ENCODE measurements around the gene SLC7A4.
"Not testable (repeated sequence)": the region's sequence is repeated elsewhere in the genome, so short reads cannot be mapped to it uniquely, and the experiment has no call there.

Gene SLC7A4

DNA sequence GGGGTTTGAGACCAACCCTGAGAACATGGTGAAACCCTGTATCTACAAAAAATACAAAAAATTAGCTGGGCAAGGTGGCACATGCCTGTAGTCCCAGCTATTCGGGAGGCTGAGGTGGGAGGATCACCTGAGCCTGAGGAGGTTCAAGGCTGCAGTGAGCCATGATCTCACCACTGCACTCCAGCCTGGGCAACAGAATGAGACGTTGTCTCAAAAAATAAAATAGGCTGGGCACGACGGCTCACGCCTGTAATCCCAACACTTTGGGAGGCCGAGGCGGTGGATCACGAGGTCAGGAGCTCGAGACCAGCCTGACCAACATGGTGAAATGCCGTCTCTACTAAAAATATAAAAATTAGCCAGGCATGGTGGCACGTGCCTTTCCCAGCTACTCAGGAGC is 32.1 kb upstream of the SLC7A4 start:
- not testable (repeated sequence) for DNase-seq

DNA sequence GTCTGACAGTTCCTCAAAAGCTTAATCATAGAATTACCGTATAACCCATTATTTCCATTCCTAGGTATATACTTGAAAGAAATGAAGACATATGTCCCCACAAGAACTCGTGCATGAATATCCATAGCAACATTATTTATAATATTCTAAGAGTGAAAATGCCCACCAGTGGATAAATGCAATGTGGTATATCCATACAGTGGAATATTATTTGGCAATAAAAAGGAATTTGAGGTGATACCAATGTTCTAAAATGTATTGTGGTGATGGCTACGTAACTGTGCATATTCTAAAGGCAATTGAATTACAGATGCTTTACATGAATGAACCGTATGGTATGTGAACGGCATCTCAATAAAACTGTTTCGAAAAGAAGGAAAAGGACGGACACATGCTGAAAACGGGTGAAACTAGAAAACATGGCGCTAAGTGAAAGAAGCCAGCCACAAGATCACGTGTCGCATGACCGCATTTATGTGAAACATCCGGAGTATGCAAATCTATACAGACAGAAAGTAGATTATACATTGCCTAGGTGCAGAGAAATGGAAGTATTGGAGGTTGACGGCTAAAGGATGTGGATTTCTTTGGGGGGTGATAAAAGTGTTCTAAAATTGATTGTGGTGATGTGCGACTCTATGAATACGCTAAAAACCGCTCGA is 29.4 kb upstream of the SLC7A4 start:
- DNase-seq: not testable (repeated sequence)

DNA sequence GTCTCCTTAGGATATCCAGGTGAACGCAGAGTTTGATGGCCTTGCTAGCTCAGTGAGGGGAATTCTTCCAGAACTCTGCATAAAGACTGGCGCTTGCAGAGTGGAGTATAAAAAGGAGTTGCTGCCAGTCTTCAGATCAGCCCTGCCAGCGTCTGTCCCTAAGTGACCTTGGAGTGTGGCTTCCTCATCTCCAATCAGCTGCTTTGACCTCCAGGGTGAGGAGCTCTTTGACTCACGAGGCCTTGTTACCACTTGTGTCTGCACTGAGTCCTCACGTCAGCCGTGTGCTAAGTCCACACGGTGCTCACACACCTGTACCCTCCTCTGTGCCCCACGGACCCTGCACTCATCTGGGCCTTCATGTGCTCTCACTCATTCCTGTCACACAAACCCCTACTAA is 28.0 kb upstream of the SLC7A4 start:
- not testable (repeated sequence) for DNase-seq

DNA sequence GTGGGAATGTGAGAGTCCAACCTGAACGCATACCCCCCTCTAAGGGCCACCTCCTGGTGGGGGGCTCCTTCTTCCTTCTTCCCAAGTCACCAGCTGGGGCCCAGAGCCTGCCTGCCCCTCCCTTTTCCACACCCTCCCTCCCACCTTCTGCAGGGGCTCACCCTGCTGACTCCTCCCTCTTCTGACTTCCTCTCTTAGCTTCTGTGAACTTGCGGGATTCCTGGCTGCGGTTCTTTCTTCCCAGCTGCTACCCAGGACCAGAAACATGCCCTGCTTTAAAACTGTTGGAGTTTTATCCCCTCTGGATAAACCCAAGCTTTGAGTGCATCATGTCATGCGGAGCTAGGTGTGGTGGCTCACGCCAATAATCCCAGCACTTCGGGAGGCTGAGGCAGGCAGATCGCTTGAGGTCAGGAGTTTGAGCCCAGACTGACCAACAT is 23.5 kb upstream of the SLC7A4 start:
- no peak for DNase-seq

DNA sequence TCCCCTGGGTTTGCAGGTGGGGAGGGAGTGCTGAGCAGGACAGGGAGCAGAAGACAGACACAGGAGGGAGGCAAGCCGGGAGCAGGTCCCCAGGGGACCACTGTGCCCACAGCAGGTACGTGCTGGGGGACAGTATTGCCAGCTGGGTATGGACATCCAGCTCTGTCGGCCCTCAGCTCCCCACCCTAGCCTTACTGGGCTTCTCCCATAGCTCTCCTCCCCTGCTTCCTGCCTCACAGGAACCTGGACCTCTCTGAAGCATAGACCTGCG is 23.1 kb upstream of the SLC7A4 start:
- DNase-seq: no peak

DNA sequence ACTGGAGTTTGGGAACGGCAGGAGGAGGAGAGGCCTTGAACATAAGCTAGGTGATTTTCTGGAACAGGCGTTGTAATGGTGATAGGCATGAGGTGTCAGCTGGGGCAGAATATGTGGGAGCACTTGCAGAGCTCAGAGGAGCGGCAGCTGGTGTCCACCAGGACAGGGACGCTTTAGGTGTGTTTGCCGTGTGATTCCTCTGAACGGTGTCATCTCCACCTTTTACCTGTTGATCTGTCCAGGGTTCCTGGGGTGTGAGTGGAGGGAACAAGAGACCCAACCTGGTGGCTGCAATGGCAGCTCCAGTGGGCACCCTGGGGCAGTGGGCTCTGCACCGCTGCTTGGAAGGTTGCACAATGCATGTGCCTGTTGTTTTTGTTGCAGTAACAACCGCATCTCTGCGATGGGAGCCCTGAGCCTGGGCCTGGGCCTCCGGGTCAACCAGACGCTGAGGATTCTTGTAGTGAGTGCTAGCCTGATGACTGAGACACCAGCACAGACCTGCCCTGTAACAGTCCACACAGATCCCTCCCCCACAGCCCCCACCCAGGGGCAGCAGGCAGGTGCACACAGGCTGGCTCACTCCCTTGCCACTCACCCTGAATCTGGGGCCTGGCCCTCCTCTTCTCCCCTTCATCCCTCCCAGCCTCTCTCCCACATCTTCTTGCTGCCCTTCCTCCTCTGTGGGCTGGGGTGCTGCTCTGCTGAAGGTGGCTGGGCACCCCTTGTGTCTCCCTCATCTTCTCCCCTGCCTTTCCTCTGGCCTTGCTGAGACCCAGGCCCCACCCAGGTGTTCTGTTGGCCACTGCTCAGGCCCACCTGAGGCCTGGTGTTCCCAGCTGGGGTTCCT is 22.6 kb upstream of the SLC7A4 start:
- no peak for DNase-seq

DNA sequence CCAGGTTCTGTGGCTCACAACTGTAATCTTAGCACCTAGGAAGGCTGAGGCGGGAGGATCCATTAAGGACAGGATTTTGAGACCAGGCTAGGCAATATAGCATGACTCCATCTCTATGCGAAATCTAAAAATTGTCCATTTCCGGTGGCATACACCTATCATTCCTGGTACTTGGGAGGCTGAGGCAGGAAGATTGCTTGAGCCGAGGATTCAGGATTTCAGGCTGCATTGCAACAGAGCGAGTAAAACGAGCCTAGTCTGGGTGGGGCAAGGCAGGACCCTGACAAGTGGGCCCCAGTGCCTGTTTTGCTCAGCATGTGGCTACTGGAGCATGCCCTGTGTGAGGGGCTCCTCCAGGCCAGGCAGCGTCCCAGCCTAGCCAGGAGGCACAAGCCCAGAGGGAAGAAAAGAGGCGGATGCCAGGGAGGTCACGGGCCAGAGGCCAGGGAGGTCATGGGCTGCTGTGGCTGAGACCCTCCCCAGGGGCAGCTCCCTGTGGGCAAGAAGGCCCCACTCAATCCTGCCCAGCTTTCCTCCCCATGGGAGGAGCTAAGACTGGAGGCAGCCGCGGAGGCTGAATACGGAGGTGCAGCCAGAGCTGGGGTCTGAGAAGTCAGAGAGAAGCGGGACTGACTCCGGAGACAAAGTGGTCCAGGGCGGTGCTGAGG is 21.8 kb upstream of the SLC7A4 start:
- no peak for DNase-seq

DNA sequence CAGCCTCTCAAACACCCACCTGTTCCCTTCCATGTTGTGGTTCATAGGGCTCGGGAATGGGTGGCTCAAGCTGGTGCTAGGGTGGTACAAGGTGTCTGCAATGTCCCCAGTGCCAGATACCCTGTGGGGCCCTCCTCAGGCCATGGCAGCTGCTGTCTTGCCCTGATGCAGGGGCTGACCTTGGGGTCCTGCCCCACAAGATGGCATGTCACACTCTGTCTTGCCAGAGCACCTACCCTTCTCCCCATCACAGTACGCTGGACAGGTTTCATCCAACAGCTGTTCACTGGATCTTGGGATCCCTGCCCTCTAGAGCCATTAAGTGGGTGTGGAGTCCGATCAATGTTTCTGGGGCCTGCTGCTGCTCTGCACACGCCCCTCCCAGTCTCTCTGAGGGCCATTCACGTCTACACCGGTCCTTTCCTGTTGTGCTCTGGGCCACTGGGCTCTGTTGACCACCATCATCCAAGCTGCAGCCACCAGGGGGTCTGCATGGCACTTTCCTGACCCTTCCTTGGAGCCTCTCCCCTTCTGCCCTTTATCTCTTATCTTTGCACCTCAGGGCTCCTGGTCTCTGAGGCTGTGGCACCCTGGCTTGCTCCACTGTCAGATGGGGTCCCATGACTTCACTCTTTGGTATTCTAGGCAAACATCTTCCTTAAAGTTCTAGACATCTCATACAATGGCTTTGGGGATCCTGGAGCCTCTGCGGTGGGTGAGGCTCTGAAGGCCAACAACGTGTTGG is 20.5 kb upstream of the SLC7A4 start:
- DNase-seq: no peak

DNA sequence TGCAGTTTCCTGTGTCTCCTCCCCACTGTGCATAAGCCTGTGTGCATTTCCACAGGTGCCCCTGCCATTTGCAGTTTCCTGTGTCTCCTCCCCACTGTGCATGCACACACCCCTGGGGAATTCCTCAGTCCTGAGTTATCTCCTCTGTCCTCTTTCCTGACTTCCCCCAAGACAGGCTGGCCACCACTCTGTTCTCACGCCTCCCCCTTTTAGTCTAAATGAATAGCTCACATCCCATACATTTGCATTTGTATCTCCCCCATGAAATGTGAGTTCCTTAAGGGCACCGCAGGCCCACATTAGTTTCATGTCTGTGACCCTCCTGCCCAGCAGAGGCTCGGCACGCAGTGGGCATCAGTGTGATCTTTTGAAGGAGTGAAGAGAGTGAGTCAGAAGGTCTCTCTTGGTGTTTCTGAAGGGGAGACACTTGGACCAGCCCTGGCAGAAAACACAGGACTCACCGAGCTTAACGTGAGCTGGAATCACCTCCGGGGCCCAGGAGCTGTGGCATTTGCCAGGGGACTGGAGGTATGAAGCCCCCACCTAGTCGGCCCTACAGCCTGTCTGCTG is 19.6 kb upstream of the SLC7A4 start:
- DNase-seq: no peak

DNA sequence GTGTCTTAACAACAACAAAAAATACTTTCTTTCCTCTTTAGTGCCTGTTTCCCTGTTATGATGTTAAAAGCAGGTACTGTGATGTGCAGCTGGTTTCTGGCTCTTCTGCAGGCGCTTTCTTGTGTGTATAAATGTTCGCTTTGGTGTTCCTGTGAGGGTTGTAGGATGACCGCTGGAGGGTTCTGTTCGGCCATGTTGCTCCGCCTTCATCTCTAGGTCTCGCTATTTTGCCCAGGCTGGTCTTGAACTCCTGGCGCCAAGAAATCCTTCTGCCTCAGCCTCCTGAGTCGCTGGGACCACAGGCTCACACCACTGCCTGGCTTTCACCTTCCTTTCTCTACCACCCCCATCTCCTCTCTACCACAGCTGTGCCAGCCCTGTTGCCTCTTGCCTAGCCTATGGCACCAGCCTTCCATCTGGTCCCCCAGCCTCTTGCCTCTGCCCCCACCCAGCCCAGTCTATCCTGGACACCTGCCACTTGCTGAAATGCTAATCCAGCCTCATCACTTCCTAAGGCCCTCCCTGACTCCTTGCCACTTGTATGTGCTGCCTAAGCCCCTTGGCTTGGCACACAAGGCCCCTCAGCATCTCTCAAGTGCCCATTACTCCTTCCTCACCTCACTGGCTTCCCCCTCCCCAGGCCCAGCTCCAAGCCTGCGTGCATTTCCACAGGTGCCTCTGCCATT is 18.9 kb upstream of the SLC7A4 start:
- DNase-seq: no peak

DNA sequence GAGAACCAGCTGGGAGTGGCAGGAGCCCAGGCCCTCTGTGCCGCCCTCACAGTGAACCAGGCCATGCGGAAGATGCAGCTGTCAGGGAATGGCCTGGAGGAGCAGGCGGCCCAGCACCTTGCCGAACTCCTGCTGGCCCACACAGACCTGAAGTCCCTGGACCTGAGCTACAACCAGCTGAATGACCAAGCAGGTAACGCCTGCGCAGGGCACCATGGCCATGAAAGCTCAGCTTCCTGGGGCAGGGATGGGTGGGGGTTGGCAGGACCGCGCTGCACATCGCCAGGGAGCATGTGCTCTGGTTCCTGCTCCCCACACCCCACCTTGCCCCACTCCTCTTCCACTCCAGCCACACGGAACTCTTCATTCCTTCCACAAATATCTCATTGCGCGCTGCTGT is 16.6 kb upstream of the SLC7A4 start:
- DNase-seq: not testable (repeated sequence)

DNA sequence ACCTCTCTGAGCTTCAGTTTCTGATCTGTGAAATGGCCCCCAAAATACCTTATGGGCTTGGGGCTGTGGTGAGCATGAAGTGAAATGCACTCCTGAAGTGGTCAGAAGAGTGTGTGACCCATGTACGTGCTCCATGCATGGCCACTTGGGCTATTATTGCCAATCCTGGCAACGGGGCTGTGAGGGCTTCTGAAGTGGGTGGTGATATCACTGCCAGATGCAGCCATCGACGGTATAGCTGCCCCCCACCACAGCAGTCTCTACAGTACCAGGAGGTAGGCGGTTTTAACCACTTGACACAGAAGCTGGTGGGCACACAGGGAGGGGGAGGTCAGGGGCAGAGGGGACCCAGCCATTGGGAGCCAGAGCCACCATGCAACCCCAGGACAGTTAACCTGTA is 16.1 kb upstream of the SLC7A4 start:
- DNase-seq: not testable (repeated sequence)

DNA sequence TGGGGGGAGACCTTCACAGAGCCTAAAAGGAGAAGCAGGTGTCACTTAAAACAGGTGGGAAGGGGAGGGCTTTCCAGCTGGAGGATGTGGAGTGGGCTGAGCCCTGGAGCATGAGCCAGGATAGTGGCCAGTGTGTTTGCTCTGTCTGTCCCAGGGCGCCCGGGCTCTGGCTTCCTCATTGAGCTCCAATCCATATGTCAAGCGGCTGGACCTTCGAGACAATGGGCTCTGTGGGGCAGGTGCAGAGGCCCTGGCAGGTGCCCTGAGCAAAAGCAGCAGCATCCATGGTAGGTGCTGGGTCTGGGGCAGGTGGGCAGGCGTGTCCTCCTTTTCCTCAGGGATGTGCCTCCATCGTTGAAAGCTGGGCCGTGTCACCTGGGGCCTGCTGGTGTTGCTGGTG is 15.4 kb upstream of the SLC7A4 start:
- no peak for DNase-seq

DNA sequence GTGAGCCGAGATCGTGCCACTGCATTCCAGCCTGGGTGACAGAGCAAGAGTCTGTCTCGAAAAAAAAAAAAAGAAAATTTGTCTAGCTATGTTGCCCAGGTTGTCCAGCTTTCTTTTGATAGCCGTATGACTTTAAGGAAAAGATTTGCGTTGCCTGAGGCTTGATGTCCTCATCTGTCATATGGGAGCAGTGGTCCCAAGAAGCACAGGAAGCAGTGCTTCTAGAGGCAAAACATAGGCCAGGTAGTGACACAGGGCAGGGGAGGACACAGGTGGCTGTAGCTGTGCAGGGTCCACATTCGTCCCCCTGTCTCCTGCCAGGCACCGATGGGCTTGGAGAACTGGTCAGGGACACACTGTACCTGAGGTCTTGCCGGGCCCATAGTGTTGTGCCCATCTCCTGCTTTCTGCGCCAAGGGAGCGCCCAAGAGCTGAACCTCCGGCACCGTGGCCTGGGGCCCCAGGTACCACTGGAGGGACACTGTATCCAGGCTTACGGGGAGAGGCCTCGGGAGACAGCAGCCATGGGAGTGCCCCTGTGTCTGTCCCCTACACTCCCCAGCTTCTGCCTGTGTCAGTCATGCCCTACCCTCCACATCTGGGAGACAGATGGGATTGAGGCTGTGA is 14.8 kb upstream of the SLC7A4 start:
- DNase-seq: no peak

DNA sequence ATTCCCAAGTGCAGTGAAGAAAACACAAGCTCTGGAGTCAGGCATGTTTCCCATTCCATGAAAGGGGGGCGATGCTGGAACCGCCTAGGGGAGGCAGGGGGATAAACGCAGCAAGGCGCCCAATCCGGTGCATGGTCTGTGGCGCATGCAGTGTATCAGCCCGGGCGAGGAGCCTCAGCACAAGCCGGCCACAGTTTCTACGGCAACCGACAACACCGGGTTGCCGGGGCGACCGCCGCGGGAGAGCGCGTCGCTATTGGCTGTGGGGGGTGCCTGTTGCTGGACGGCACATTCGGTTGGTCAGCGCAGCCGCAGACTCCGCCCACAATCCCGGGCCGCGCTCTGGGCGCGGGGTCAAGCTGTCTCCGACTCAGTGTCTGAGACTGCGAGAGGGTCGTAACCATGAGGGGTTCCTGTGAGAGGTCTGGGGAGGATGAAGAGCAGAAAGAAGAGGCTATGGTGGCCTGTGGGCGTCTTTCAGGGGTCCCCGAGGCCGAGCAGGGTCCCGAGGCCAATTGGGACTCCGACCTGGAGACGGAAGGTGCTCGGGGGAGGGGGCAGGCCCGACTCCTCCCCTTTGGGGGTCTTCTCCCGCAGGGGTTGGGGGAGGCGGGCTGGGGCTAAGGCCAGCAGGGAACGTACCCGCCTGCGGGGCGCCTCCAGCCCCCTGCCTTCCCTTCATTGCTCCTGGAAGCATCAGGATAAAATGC is 13.4 kb upstream of the SLC7A4 start, which contains the start of gene LRRC74B:
LRRC74B (plus strand) TSS at position 362 of the 710 bp plus-strand sequence; CDS start at position 403, 41 bp downstream.
- DNase-seq: peak; percentile 29

DNA sequence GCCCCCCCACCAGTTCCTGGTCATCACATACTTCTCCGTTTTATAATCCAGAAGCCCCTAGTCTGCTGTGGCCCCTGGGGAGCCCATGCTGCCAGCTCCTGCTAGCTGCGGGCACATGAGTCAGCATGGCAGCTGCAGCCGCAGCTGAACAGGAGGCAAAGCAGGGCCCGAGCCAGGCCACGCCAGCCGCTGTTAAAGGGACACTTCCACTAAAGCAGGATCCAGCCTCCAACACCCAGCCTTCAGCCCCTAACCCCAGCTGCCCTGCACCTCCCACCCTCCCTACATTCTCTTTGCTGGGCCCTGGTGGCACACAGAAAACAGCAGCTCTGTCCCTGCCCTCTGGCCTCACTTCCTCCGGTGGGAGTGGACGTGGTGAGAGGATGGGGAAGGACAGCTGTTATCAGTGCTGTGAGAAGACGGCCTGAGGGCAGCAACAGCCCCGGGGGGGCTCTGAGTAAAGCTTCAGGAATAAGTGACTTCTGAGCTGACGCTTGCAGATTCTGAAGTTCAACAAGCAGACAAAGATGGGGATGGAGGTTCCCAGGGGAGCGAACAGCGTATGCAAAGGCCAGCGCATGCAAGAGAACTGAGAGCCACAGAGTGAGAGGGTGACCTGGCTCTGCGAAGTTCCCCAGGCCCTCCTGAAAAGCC is 12.7 kb upstream of the SLC7A4 start:
- DNase-seq: no peak

DNA sequence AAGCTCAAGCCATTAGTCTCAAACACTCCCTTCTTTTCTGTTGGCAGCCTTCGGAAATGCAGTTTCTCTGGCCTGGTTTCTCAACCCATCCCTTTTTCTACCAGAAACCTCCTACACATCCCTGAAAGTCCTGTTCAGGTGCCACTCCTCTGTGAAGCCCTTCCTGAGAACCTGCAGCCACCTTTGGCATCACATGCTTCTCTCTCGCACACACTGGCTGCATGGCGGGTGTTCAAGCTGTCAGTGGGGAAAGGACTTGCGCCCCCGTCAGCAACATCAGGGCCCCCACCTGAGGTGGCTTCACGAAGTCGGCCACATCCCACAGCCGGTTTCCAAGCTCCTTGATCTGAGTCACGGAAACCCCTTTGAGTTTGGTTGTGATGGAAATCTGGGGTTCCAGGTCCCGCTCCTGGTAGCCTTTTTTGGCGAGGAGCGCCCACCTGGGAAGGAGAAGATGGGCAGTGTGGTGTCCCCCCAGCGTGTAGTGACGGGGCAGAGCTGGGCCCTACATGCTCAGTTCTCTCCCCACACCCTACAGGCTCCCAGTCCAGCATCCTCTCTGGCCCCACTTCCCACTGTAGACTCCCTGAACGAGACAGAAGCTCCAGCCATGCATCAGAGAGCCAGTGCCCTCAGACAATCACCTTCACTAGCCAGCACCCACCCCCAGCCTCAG is 11.6 kb upstream of the SLC7A4 start:
- no peak for DNase-seq

DNA sequence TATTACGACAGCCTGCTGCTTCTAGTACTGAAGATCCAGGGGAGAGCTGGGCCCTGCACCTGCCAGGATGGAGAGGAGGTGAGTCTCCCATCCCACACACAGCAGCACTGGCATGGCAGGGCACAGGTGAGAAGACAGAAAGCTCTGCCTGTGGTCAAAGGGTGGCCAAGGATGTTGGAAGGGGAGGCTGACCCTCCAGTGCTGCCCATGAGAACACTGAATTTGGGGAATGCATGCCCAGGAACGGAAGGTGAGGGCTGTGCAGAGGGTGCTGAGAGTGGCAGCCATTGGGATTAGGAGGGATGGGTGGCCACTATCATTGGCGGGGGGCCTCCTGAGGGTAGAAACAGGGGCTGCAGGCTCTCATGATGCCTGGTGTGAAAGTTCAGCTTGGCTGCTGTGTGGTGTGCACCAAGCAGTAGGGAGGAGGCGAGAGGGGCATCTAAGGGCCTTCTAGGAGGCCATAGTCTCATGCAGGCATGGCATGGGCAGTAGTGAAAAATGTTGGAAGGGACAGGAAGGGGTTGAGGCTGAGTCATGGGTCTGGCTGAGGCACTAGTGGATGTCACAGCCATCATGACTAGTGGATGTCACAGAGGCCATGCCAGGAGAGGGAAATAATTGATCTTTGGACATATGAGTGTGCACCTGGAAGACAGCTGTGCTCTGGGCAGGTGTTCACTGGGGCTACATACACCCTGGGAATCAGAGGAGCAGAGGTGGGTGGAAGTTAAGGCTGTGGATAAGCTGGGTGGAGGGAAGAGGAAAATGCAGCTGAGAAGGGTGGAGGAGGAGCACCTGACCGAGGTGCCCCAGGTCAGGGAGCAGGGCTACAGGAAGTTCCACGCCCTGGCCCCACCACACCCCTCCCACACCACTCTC is 10.9 kb upstream of the SLC7A4 start:
- DNase-seq: no peak

DNA sequence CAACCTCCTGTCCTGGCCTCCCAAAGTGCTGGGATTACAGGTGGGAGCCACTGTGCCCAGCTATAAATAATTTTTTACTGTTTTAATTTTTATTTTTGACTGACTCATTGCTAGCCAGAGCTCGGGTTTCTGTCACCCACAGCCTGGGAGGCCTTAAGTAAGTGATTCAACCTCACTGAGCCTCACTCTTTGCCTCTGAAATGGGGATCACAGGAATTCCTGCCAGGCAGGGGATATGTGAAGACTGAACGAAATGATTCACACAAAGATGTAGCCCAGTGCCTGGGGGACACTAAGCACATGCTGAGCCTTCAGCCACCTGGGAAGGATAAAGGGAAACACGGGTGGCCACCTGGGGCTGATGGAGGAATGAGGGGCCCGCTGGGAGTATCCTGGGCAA is 9.6 kb upstream of the SLC7A4 start:
- DNase-seq: no peak
